HepG2 (cell line): Measurements from ENCODE around the gene NOTO. TPM values are rescaled to one million over a fixed set of nuclear protein-coding genes. Genes with fewer than 3 reads are reported as not detected.

Source experiments
- CENPX ChIP-seq: sonication (generic); formaldehyde crosslinking; IDR thresholded peaks from 2 replicates; pipeline ENCODE4 v1.9.0; 2021; ENCODE audit warnings: mild to moderate bottlenecking, missing genetic modification reagents, moderate library complexity
- CHCHD3 ChIP-seq: sonication (generic); formaldehyde crosslinking; IDR thresholded peaks from 2 replicates; pipeline ENCODE4 v1.8.0; 2022; ENCODE audit warnings: mild to moderate bottlenecking, missing genetic modification reagents, moderate library complexity
- FOXJ3 ChIP-seq: sonication (generic); formaldehyde crosslinking; IDR thresholded peaks from 2 replicates; pipeline ENCODE4 v1.4.0; 2020; ENCODE audit warnings: missing genetic modification reagents, mild to moderate bottlenecking, borderline replicate concordance
- GTF2F1 ChIP-seq: fragments of 150-350 bp; IDR thresholded peaks from 2 replicates; pipeline ENCODE4 v1.6.1; 2014; ENCODE audit warnings: low read length
- JUNB ChIP-seq: sonication (generic); formaldehyde crosslinking; IDR thresholded peaks from 2 replicates; pipeline ENCODE4 v1.8.0; 2022; ENCODE audit warnings: missing genetic modification reagents, mild to moderate bottlenecking, borderline replicate concordance
- MZF1 ChIP-seq: sonication (generic); formaldehyde crosslinking; IDR thresholded peaks from 2 replicates; pipeline ENCODE4 v1.8.1; 2023; ENCODE audit warnings: mild to moderate bottlenecking, missing genetic modification reagents, borderline replicate concordance
- NCOA5 ChIP-seq: sonication (generic); formaldehyde crosslinking; IDR thresholded peaks from 2 replicates; pipeline ENCODE4 v1.4.0; 2020; ENCODE audit warnings: missing genetic modification reagents
- PTBP1 ChIP-seq: fragments of 200-400 bp; formaldehyde crosslinking; IDR thresholded peaks from 2 replicates; pipeline ENCODE4 v1.6.1; 2018; ENCODE audit warnings: low read length, low read depth; ENCODE audit not compliant: poor library complexity, severe bottlenecking
- RCOR2 ChIP-seq: IDR thresholded peaks from 2 replicates; pipeline ENCODE4 v1.6.1; 2016; ENCODE audit warnings: missing biosample characterization, missing genetic modification reagents
- SSRP1 ChIP-seq: IDR thresholded peaks from 2 replicates; pipeline ENCODE4 v1.6.1; 2016; ENCODE audit warnings: control low read depth
- STAG1 ChIP-seq: sonication (generic); formaldehyde crosslinking; IDR thresholded peaks from 2 replicates; pipeline ENCODE4 v1.4.0; 2020; ENCODE audit warnings: missing genetic modification reagents
- ZNF143 ChIP-seq: sonication (generic); formaldehyde crosslinking; IDR thresholded peaks from 2 replicates; pipeline ENCODE4 v1.4.0; 2020; ENCODE audit warnings: missing genetic modification reagents
- ZNF331 ChIP-seq: sonication (generic); formaldehyde crosslinking; IDR thresholded peaks from 2 replicates; pipeline ENCODE4 v1.4.0; 2020; ENCODE audit warnings: missing genetic modification reagents
- ZNF44 ChIP-seq: sonication (generic); formaldehyde crosslinking; IDR thresholded peaks from 2 replicates; pipeline ENCODE4 v1.5.1; 2020; ENCODE audit warnings: mild to moderate bottlenecking, missing genetic modification reagents
- ZNF607 ChIP-seq: sonication (generic); formaldehyde crosslinking; IDR thresholded peaks from 2 replicates; pipeline ENCODE4 v1.5.1; 2020; ENCODE audit warnings: missing genetic modification reagents, mild to moderate bottlenecking, borderline replicate concordance
- ZNF766 ChIP-seq: sonication (generic); formaldehyde crosslinking; IDR thresholded peaks from 2 replicates; pipeline ENCODE4 v1.5.0; 2020; ENCODE audit warnings: missing genetic modification reagents, borderline replicate concordance
- ZNF790 ChIP-seq: sonication (generic); formaldehyde crosslinking; IDR thresholded peaks from 2 replicates; pipeline ENCODE4 v1.8.0; 2022; ENCODE audit warnings: missing genetic modification reagents, mild to moderate bottlenecking, borderline replicate concordance
- polyA plus RNA-seq, 8 experiments: library from polyadenylated mRNA; depleted of rRNA in 3 of 8; stranded (reverse) in 7 of 8; unstranded in 1 of 8; fragments of >200 nt; fragmentation: Illumina TruSeq in 4 of 8; extraction: Trizol in 4 of 8; gene quantifications; 2 replicates each; pipeline versions ENCODE4 v1.2.1 to v1.2.3, GENCODE V29; 2011 to 2016; ENCODE audit warnings: low read depth in 4 of 8, missing spikeins in 1 of 8, mixed read lengths in 1 of 8; ENCODE audit not compliant: insufficient read depth in 1 of 8
- total RNA-seq, 5 experiments: library from RNA; depleted of rRNA; stranded (reverse); fragments of >200 nt; fragmentation: Illumina TruSeq; extraction: Trizol; gene quantifications; 2 replicates each; pipeline ENCODE4 v1.2.3, GENCODE V29; 2016; ENCODE audit warnings: low read depth in 1 of 5
- TF ChIP-seq, protein P1 (sequence below): sonication (generic); formaldehyde crosslinking; IDR thresholded peaks from 2 replicates; pipeline ENCODE4 v1.5.0; 2020; ENCODE audit warnings: mild to moderate bottlenecking, missing genetic modification reagents
- TF ChIP-seq, protein P2 (sequence below): sonication (generic); formaldehyde crosslinking; IDR thresholded peaks from 2 replicates; pipeline ENCODE4 v1.9.0; 2021; ENCODE audit warnings: missing genetic modification reagents, borderline replicate concordance
- TF ChIP-seq, protein P3 (sequence below): fragments of 450-650 bp; IDR thresholded peaks from 2 replicates; pipeline ENCODE4 v1.6.1; 2016
- TF ChIP-seq, protein P4 (sequence below): sonication (generic); formaldehyde crosslinking; IDR thresholded peaks from 2 replicates; pipeline ENCODE4 v1.8.0; 2022; ENCODE audit warnings: mild to moderate bottlenecking, missing genetic modification reagents, moderate library complexity
- TF ChIP-seq, protein P5 (sequence below): IDR thresholded peaks from 2 replicates; pipeline ENCODE4 v1.6.1; 2016

Gene NOTO
- total and polyA plus RNA-seq, 2 of the 13 experiments (the other 11 are each of a cell fraction or from before 2014, with no cell fraction given): not detected

DNA sequence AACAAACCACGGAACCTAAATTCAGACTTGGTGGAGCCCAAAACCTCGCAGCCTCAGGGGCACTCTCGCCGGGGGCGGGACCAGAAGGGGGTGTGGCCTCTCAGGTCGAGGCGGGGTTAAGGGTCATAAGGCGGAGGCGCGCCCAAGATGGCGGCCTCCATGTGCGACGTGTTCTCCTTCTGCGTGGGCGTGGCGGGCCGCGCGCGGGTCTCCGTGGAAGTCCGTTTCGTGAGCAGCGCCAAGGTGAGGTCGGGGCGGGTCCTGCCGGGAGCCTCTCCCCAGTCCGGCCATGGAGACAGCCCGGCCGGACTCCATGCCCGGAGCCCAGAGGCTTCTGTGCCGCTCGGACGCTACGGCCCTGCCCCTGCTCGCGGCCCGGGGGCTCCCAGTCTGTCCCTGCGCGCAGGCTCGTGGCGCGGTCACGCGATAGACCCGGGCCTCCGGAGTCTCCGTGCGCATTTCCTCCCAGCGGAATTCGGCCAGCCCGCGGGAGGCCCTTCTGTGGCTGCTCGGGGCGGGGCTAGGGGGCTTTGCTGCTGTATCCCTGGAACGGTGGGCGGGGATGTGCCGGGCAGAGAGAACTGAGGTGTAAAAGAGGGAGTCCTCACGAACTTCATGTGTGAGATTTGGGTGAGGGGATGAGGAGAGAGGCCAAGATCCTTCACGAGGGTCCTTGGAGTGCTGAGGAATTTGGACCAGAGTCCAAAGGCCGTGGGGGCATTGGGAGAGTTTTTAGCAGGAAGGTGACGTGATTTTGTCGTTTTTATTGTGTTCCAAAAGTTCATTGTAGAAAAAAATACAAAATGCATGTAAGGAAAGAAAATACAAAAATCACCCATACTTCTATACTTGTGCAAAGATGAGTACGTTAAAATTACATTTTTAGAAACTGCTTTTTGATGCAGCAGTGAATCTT is 12.0 kb downstream of the NOTO start, which contains the start of gene SMYD5 (continued):
- TF ChIP-seq NCOA5 (CRISPR knock-in tag) (no peak), ZNF44 (CRISPR knock-in tag) (no peak; the same call in 1 of the 2 replicates), MZF1 (CRISPR knock-in tag) (0 out of 2 replicates have a peak, but pooled peaks have one; percentile 13), RCOR2 (CRISPR knock-in tag) (no peak), JUNB (CRISPR knock-in tag) (no peak), PTBP1 (no peak), FOXJ3 (CRISPR knock-in tag) (peak; percentile 8; the same call in 1 of the 2 replicates), STAG1 (CRISPR knock-in tag) (no peak), ZNF766 (no peak), ZNF607 (peak; percentile 95), ZNF143 (CRISPR knock-in tag) (peak; percentile 62; the same call in 1 of the 2 replicates), SSRP1 (CRISPR knock-in tag) (no peak), ZNF790 (CRISPR knock-in tag) (0 out of 2 replicates have a peak, but pooled peaks have one; percentile 91), CHCHD3 (peak; percentile 82), ZNF331 (CRISPR knock-in tag) (peak; percentile 61; the same call in 1 of the 2 replicates), CENPX (CRISPR knock-in tag) (no peak), GTF2F1 (0 out of 2 replicates have a peak, but pooled peaks have one; percentile 37)
- TF ChIP-seq, protein P1, sequence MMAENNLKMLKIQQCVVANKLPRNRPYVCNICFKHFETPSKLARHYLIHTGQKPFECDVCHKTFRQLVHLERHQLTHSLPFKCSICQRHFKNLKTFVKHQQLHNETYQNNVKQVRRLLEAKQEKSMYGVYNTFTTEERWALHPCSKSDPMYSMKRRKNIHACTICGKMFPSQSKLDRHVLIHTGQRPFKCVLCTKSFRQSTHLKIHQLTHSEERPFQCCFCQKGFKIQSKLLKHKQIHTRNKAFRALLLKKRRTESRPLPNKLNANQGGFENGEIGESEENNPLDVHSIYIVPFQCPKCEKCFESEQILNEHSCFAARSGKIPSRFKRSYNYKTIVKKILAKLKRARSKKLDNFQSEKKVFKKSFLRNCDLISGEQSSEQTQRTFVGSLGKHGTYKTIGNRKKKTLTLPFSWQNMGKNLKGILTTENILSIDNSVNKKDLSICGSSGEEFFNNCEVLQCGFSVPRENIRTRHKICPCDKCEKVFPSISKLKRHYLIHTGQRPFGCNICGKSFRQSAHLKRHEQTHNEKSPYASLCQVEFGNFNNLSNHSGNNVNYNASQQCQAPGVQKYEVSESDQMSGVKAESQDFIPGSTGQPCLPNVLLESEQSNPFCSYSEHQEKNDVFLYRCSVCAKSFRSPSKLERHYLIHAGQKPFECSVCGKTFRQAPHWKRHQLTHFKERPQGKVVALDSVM (CRISPR knock-in tag): peak; percentile 19; the same call in 1 of the 2 replicates
- TF ChIP-seq, protein P2, sequence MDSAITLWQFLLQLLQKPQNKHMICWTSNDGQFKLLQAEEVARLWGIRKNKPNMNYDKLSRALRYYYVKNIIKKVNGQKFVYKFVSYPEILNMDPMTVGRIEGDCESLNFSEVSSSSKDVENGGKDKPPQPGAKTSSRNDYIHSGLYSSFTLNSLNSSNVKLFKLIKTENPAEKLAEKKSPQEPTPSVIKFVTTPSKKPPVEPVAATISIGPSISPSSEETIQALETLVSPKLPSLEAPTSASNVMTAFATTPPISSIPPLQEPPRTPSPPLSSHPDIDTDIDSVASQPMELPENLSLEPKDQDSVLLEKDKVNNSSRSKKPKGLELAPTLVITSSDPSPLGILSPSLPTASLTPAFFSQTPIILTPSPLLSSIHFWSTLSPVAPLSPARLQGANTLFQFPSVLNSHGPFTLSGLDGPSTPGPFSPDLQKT (CRISPR knock-in tag): no peak
- TF ChIP-seq, protein P3, sequence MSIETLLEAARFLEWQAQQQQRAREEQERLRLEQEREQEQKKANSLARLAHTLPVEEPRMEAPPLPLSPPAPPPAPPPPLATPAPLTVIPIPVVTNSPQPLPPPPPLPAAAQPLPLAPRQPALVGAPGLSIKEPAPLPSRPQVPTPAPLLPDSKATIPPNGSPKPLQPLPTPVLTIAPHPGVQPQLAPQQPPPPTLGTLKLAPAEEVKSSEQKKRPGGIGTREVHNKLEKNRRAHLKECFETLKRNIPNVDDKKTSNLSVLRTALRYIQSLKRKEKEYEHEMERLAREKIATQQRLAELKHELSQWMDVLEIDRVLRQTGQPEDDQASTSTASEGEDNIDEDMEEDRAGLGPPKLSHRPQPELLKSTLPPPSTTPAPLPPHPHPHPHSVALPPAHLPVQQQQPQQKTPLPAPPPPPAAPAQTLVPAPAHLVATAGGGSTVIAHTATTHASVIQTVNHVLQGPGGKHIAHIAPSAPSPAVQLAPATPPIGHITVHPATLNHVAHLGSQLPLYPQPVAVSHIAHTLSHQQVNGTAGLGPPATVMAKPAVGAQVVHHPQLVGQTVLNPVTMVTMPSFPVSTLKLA: peak; percentile 59
- TF ChIP-seq, protein P4, sequence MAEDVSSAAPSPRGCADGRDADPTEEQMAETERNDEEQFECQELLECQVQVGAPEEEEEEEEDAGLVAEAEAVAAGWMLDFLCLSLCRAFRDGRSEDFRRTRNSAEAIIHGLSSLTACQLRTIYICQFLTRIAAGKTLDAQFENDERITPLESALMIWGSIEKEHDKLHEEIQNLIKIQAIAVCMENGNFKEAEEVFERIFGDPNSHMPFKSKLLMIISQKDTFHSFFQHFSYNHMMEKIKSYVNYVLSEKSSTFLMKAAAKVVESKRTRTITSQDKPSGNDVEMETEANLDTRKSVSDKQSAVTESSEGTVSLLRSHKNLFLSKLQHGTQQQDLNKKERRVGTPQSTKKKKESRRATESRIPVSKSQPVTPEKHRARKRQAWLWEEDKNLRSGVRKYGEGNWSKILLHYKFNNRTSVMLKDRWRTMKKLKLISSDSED (CRISPR knock-in tag): peak; percentile 59; the same call in 1 of the 2 replicates
- TF ChIP-seq, protein P5, sequence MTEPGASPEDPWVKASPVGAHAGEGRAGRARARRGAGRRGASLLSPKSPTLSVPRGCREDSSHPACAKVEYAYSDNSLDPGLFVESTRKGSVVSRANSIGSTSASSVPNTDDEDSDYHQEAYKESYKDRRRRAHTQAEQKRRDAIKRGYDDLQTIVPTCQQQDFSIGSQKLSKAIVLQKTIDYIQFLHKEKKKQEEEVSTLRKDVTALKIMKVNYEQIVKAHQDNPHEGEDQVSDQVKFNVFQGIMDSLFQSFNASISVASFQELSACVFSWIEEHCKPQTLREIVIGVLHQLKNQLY: no peak; the same call in 1 of the 2 replicates
